GM12891 (cell line): ENCODE measurements around the gene SHROOM3.

Experiments used
- POLR2A ChIP-seq: IDR thresholded peaks from 2 replicates; pipeline ENCODE4 v1.6.1; 2011; ENCODE audit warnings: low read depth, low read length, control low read depth
- POLR2AphosphoS5 ChIP-seq: IDR thresholded peaks from 2 replicates; pipeline ENCODE4 v1.6.1; 2011; ENCODE audit warnings: low read depth, low read length, control low read depth

- TF ChIP-seq POLR2A (no peak), POLR2AphosphoS5 (no peak)
Measured at GRCh38 chr4:76531597-76531996, 96.6 kb downstream of the SHROOM3 start.
